Kidney glomerular epithelial cell (primary cell): ENCODE data around the gene PLTP.
A peak's percentile ranks its signal among the peaks of the same experiment; 100 is the strongest.
"Not testable (repeated sequence)": the region's sequence is repeated elsewhere in the genome, so short reads cannot be mapped to it uniquely, and the experiment has no call there.

ENCODE experiments used
- DNase-seq: peaks from one replicate; lab custom pipeline; 2025; lab: John Stamatoyannopoulos, UW

Gene PLTP

DNA sequence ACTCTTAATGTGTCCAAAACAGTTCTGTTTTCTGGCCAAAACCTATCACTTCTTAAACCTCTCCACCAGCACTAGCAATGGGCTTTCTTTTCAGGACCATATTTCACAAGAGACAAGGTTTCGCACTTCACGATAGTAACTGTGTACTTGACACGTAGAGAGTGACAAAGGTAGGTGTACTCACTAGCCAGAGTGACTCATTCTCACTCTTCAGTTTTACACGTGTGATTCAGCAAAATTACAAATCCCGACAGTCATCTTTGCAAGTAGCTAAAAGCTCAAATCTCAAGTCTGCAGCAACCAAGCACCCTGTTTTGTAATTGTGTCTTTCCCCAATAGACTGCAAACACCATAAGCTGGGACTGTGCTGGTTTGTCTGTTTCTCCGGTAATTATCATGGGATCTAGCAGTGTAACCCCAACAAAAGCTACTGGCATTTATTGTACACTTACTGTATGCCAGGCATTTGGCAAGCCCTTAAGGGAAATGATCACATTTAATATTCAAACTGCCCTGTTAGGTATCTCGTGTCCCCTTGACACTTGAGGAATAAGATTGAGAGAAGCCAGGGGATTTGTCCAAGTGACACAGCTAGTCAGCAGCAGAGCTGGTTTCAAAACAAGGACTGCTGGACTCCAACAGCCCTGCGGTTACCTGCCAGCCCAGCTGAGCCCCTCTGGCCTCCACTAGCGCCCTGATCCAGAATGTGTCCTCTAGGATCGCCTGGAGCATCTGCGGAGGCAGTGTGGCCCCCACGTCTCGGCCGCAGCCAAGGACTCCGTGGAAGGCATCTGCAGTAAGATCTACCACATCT is 32.4 kb upstream of the PLTP start:
- no peak for DNase-seq

DNA sequence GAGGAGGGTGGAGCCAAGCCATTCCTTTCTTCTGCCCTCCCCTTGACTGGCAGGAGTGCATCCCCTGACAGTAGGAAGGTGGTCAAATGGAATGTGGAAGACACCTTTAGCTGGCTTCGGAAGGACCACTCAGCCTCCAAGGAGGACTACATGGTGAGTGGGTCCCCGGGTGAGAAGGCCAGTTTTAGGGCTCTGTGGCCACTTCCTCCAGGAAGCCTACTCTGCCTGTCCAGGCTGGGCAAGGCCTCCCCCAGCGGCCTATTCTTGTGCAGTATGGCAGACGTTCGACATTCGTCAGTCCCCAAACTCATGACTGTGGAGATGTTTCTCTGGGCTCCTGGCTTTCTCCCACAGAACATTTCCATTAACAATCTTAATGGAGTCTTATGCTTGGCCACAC is 31.7 kb upstream of the PLTP start:
- DNase-seq: no peak

DNA sequence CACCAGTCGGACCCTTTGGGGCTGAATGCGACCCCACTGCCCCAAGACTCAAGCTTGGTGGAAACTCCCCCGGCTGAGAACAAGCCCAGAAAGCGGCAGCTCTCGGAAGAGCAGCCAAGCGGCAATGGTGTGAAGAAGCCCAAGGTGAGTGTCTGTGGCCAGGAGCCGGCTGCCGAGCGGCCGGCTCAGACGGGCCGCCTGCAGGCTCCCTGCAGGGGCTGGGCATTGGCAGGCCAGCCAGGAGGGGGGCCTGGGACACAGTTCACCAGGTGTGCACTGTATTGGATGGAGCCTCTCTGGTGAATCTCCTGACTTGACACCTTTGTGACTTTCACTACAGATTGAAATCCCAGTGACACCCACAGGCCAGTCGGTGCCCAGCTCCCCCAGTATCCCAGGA is 28.5 kb upstream of the PLTP start:
- DNase-seq: no peak

DNA sequence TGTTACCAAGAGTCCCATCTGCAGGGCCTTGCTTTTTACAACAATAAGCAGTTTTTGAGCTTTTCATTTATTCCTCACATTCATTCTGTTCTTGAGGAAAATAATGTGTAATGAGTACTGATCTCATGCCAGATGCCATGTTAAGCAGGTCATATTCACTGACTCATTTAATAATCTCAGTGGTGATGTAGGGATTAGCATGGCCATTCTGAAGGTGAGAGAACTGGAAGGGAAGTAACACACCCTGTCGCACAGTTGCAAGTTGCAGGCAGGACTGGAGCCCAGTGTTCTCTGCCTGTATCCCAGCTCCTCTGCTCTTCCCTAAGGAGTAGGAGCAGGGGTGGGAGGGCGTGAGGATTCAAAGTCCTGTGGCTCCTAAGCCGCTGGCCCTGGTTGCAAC is 28.1 kb upstream of the PLTP start:
- no peak for DNase-seq

DNA sequence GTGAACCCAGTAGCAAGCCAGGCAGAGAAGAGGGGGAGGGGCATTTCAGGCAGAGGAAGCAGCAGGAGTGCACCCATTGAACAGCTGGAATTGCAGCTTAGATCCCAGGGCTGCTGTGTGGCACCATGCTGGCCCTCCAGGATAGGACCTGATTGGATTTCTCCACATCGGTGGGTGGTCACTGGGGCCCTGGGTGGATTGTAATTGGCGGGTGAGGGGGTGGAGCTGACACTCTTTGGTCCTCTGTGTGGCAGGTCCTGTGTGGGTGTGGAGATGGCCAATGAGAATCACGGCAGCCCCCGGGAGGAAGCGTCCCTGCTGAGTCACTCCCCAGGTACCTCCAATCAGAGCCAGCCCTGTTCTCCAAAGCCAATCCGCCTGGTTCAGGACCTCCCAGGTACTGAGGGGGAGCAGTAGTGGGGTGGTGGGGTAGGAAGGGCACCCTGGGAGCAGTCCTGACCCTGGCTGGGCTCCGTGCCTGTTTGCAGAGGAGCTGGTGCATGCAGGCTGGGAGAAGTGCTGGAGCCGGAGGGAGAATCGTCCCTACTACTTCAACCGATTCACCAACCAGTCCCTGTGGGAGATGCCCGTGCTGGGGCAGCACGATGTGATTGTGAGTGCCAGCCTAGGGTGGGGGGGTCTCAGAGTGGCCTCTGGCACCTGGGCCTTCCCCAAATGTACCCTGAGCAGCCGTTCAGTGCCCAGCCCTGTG is 26.9 kb upstream of the PLTP start:
- DNase-seq: no peak

DNA sequence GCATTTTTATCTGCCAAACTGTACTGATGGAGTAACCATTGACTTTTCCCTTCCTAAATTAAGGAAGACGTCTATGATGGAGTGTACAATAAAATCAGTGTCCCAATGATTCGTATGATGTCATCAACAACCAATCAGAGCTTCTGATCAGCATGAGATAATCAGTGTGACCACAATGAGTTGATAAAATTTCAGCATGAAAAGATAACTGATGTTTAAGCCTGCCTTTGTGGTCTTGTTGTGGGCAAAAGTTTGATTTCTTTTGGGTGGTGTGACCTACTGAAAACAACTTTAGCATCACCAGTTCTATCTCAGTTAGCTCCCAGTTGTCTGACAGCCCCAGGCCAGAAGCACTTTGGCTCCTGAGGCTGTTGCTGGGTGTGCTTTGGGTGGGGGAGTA is 25.8 kb upstream of the PLTP start:
- no peak for DNase-seq

DNA sequence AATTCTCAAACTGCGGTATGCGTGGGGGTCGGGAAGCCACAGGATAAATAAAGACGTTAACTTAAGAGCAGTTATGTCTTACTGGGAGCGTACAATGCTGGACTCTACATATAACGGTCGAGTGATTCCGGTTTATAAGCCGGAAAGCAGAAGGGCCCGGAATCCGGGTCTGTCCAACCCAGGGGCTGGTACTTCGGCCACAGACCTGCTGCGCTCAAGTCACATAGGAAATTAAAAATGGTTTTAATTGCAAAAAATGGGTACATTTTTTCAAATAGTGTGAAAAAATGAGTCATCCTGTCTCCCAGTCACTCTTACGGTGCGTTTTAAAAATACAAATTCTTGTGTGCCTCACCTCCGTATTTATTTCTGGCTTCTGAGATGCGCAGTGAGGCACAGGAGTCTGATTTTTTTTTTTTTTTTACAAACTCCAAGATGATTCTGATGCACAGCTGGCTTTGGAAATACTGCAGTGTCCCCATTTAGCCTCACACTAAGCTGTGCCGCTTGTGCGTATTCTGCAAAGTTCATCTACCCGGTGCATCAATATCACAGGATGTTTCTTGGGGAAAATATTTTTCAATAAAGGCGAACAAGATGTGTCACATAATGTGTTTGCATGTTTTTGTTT is 23.6 kb upstream of the PLTP start:
- peak; percentile 57 for DNase-seq

DNA sequence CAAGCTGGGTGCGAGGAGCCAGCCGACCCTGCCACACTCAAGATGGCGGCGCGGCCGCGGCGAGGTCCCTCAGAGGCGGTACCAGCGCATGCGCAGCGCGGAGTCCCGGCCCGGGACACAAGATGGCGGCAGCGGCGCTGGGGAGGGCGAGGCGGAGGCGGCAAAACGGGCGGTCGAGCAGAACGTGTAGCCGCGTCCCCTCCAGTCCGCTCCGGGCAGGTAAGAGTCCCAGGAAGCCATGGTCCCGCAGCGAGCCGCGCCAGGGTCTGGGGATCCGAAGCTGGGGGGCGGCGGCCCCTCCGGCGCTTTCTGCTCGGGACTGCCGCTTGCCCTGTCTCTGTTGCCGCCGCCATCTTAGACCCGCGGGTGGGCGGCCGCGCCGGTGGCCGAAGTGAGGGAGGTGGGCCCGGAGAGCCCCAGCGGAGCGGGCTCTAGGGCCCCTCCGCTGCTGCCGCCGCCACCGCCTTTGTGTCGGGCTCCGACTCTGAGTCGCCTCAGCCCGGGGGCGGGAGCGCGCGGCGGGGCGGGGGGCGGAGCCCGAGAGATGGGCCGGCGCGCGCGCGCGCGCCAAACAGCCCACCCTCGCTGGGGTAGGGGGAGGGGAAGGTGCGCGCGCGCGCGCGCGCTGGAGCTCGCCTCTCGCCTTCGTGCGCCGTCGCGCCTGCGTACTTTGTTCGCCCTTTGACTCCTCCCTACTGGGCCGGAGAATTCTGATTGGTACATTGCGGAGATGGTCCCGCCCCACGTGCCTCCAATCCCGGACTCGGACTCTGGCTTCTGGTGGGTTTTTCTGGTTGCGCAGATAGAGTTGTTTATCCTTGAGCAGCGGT is 22.8 kb upstream of the PLTP start, which contains the start of gene PCIF1:
PCIF1 (plus strand) TSS at position 98 of the 830 bp plus-strand sequence. CDS start 4,317 bp downstream, outside the sequence.
- peak; percentile 96 for DNase-seq

DNA sequence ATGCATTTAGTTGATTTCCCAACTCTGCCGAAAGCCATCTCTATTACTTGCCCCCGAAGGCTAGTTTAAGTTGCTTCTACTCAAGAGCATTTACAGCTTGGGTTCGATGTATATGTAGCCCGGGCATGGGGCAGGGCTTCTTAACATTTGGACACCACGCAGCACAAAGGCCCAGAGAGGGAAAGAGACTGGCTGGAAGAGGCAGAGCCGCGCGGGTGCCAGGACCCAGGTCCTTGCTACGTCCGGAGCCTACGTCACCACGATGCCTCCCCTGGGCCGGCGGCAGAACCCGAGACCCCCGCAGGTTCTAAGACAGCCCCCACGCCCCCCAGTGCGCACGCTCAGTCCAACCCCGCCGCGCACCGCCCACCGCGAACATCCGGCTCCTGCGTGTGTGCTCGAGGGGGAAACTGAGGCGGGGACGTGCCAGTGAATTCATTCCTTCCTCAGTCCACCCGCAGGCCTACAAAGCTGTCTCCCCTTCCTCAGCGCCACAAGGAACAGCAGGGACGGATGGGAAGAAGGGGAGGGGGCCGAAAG is 22.2 kb upstream of the PLTP start:
- DNase-seq: no peak

DNA sequence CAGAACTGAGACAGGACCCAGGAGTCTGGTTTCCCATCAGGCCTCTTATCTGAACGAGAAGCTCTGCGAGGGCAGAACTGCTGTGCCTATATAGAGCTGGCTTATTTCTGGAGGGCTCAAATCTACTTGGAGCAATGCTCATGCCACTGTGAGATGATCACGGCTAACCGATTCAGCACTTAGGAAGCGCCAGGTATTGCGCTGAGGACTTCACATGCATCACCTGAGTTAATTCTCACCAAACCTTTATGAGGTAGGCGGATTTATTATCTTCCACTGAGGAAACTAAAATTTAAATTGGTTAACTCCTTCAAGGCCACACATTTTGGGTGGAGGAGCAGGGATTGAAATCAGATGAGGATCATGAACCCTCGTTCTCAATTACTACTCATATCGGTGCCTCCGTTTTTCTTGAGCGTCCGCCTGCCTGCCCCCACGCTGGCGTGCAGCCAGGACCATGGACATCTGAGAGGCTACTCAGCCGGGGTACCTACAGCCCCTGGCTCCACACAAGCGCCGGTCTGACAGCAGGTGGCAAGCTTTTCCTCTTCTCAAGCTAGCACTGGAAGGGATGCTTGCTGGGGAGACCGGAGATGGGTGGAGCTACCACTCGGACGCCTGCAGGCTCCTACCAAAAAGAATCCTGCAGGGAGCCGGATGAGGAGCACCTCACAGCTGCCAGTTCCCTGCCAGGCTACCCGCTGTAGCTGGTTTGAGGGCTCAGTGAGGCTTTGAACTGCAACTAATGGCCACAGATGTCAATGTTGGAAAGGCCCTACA is 21.5 kb upstream of the PLTP start:
- peak; percentile 54 for DNase-seq

DNA sequence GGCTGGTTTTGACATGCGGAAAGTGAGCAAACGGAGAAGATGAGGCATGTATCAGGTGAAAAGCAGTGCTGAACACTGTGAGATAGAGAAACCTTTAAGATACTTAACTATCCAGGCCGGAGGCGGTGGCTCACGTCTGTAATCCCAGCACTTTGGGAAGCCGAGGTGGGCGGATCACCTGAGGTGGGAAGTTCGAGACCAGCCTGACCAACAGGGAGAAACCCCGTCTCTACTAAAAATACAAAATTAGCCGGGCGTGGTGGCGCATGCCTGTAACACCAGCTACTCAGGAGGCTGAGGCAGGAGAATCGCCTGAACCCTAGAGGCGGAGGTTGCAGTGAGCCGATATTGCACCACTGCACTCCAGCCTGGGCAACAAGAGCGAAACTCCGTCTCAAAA is 19.7 kb upstream of the PLTP start:
- not testable (repeated sequence) for DNase-seq

DNA sequence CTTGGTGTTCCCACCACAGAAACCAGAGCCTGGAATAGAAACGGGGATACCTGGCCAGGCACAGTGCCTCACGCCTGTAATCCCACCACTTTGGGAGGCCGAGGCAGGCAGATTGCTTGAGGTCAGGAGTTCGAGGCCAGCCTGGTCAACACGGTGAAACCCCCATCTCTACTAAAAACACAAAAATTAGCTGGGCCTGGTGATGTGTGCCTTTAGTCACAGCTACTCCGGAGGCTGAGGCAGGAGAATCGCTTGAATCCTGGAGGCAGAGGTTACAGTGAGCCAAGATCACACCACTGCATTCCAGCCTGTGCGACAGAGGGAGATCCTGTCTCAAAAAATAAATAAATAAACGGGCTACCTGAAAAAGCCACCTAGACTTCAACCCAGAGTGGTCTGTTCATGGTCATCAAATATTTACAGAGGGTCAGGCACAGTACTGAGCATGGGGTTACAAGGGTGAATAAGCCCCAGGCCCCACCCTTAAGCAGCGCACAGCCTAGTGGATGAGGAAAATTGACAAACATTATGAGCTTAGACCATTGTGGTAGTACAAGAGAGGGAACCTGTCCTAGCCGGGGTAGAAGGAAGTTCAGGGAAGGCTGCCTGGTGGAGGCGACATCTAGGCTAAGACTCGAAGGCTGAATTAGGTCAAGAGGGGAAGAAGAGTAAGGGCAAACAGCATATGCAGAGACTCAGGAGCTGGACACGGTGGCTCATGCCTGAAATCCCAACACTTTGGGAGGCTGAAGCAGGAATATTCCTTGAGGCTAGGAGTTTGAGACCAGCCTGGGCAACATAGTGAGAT is 15.3 kb upstream of the PLTP start:
- DNase-seq: no peak

DNA sequence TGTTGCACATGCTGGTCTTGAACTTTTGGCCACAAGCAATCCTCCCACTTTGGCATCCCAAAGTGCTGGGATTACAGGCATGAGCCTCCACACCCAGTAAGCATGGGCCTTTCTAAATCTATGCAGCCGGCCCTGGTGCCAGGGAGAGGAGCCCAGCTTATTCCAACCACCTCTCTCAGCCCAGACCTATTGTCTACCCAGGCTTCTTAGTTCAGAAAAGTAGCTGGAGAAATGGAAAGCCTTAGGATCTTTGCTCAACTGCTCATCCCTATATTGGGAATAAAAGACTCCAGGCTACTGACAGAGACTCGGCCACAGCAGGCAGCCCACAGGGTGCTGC is 14.7 kb upstream of the PLTP start:
- DNase-seq: no peak

DNA sequence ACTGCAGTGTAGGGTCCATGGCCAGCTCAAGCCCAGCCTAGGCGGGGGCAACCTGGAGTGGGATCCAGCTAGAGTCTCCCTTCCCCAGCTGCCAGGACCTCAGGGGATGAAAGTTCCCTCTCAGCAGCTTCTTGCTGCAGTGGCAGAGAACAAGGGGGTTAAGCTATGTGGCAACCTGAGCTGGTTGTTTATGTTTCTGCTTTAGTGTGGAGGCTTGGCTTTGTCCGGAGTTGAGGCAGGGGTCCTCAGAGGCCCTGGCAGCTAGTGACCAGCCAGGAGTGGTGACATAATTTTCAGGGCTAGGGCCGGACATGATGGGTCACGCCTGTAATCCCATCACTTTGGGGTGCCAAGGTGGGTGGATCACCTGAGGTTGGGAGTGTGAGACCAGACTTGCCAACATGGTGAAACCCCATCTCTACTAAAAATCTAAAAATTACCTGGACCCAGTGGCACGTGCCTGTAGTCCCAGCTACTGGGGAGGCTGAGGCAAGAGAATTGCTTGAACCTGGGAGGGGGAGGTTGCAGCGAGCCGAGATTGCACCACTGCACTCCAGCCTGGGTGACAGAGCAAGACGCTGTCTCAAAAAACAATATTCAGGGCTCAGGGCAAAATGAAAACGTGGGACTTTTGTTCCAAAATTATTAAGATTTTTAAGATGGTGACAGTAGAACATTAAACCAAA is 14.0 kb upstream of the PLTP start:
- no peak for DNase-seq

DNA sequence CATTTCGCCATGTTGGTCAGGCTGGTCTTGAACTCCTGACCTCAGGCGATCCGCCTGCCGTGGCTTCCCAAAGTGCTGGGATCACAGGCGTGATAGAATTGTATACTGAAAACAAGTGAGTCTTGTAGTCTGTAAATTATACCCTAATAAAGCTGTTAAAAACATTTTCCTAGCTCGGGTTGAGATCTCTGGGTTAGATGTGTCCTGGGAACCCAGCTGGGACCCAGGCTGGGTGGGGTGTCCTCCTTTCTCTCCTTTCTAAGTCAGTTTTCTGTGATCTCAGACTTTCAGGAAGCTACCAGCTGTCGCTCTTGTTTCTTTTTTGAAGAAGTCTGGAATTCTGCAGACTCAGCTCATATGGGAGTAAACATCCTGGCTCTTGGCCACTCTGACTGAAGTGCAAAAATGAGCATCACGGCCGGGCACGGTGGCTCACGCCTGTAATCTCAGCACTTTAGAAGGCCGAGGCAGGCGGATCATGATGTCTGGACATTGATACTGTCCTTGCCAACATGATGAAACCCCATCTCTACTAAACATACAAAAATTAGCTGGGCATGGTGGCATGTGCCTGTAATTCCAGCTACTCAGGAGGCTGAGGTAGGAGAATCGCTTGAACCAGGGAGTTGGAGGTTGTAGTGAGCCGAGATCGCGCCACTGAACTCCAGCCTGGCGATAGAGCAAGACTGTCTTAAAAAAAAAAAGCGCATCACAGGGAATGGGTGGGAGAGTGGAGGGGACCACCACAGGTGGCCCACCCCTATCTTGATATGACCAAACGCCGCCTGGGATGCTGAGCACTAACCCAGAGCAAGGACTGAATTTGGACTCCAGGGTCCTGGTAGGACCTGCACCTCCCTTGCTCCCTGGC is 12.7 kb upstream of the PLTP start:
- peak; percentile 30 for DNase-seq

DNA sequence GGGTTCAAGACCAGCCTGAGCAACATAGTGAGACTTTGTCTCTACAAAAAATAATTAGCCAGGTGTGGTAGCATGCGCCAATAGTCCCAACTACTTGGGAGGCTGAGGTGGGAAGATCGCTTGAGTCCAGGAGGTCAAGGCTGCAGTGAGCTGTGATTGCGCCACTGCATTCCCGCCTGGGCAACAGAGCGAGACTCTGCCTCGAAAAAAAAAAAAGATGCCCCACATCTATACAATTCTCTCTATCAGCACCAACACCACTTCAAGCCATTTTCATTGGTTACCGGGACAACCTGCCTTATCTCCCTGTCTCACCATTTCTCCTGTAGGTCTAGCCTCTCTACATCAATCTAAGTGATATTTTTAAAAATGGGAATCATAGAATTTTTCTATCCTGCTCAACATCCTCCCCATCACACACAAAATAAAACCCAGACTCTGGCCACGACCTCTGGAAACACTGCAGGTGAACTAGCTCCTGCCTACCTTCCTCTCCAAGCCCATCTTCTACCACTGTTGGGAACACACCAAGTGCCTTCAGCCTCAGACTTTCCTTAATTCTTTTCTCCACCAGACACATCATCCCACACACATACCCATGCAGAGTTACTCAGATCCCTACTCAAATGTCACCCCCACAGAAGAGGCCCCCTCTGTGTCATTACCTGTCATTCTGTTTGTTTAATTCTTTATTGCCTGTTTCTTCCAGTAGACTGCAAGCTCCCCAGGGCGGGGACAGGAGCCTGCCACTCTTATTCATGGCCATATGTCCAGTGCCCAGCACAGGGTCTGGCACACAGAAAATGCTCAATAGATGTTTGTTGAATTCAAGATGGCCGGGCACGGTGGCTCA is 9.6 kb upstream of the PLTP start:
- no peak for DNase-seq

DNA sequence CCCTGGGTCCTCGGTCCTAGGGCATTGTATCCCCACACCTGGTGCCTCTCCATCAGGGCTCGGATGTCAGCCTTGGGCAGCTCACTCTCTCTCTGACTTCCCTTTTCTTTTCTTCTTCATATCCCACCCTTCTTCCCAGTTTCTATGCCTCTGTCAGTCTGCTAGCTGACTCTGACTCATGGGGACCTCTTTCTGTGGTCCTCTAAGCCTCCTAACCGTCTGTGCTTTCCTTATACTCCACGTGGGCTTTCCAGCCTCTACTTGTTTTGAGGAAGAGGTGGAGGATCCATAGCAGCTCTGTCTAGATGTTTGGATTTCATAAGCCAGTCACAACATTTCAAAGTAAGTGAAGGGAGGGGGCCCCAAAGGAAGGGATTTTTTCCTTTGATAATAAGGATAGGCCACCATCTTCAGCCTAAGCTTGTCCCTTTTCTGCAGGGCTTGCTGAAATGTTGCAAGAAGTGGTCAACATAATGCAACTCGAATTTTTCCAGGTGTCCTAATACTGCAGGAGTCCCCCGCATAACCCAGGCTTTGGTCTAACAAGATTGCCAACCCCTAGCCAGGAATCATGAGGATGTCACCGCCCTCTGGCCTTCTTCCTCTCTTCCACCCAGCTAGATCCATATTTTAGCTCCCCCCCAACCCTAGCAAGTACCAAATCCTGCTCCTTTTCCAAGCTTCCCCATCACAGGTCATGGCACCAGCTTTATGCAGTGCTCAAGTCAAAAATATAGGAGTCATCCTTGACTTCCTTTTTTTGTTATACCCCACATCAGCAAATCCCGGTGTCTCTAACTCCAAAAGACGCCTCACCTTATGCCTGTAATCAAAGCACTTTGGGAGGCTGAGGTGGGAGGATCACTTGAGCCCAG is 8.7 kb upstream of the PLTP start:
- DNase-seq: no peak
